ENCODE data around the gene SNED1. TPM values are rescaled to one million over a fixed set of nuclear protein-coding genes. Genes with fewer than 3 reads are reported as not detected.
"Not testable (repeated sequence)": the region's sequence is repeated elsewhere in the genome, so short reads cannot be mapped to it uniquely, and the experiment has no call there.

SNED1 gene
- polyA plus RNA-seq, 3 donors: 3.3 to 18.1 (median 17.8) TPM

- no peak overlapping the region for H3K27ac ChIP-seq (ENCODE audit: low read depth, low read length)
- WGBS, 3 donors: 76 to 83% (median 77%) methylated on average over 14 to 15 of the region's 15 CpGs
Measured at GRCh38 chr2:240968731-240969624, 29.4 kb upstream of the SNED1 start.

DNA sequence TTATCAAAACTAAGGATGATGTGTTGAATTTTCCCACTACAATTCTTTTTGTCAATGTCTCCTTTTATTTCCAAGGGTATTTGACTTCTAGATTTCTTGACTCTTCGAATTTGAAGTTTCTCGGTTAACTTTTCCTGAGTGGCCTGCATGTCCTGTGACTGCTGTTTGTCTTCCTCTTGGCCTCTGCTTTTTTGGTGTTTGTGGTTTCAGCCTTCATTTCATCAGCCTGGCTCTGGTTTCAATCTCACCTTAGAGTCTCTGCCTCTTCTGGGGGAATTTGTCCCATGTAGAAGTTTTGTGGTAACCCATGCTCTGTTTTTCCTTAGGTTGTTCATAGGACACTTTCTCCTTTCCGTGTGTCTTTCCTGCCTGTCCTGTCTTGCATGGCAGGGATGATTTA is 28.3 kb upstream of the SNED1 start:
- no peak overlapping the region for H3K27ac ChIP-seq (ENCODE audit: low read depth, low read length)
- WGBS, 3 donors: 79 to 94% (median 81%) methylated on average over 3 of the region's 3 CpGs

DNA sequence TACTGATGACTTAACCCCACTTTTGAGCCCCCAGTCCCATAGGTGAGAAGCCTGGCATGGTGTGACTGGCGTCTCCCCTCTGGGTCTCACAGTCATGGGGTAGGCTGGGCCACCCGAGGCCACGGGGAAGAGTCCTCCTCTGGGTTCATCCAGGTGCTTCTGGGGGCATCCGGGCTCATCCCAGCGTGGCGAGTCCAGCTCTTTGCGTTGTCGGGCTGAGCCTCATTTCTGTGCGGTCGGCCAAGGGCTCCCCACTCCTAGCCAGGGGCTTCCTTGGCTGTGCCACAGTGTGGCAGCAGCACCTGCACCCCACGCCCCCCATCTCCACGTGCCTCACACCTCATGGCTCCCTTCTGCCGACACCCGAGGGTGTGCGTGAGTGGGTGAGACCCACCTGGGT is 27.6 kb upstream of the SNED1 start:
- 89 to 94% (median 89%) methylated on average over 15 of the region's 15 CpGs for WGBS, 3 donors
- no peak overlapping the region for H3K27ac ChIP-seq (ENCODE audit: low read depth, low read length)

DNA sequence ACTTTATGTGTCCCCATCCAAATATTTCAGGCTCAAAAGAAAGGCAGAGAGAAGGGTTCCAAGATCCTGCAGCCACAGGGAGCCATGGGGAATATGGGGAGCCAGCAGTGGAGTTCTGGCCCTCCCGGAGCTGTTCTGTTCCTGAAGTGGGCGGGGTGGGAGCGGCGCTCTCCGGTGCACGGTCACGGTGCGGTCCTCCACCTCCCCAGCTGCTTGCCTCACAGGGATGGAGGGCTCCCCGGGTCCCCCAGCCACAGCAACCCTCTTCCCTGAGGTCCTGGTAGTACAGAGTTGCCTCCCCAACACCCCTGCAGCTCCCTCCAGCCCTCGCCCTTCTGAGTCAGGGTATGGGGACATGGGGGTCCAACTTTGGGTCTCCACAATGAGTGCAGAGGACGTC is 26.2 kb upstream of the SNED1 start:
- WGBS, 3 donors: 71 to 82% (median 73%) methylated on average over 10 to 11 of the region's 11 CpGs
- no peak overlapping the region for H3K27ac ChIP-seq (ENCODE audit: low read depth, low read length)

- no peak overlapping the region for H3K27ac ChIP-seq (ENCODE audit: low read depth, low read length)
- 44 to 57% (median 50%) methylated on average over 15 to 17 of the region's 17 CpGs for WGBS, 3 donors
Measured at GRCh38 chr2:240972636-240973521, 25.5 kb upstream of the SNED1 start.

DNA sequence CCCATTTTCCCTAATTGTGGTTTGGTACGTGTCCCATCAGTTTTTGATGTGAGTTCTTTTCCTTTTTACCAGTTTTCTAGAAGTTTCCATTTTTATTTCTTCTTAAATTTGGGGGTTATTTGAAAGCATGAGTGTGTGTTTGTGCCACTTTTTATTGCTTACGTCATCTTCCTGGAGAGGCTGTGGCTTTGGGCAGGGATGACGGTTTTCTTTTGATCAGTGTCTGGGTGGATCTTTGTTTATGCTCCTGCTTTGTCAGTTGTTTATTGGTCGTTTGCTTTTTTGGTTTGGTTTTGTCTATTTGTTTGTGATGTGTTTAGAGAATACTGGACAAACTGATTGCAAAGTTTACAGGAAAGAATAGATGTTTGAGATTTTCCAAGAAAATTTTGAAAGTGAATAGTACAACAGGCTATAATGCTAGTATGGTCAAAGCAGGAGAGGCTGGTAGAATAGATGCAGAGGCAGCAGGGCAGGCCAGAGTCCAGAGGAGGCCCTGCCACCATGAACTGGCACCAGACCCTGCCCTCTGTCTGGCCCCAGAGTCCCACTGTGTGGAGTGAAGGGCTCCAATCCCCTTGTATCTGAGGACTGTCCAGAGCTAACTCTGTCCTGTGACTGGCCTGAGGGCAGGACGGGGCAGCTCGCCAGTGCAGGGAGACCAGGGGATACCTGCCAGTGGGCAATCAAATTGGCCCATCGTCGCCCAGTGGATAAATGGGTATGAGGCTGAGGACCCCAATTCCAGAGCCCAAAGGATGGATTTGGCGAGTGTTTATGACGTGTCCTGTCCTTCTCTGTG is 23.4 kb upstream of the SNED1 start:
- H3K27ac ChIP-seq (ENCODE audit: low read depth, low read length): no peak overlapping the region
- 77 to 80% (median 77%) methylated on average over 10 of the region's 10 CpGs for WGBS, 3 donors

GRCh38 chr2:240975903-240976302 is 22.5 kb upstream of the SNED1 start:
- WGBS, 3 donors: 71 to 91% (median 83%) methylated on average over 4 of the region's 4 CpGs

DNA sequence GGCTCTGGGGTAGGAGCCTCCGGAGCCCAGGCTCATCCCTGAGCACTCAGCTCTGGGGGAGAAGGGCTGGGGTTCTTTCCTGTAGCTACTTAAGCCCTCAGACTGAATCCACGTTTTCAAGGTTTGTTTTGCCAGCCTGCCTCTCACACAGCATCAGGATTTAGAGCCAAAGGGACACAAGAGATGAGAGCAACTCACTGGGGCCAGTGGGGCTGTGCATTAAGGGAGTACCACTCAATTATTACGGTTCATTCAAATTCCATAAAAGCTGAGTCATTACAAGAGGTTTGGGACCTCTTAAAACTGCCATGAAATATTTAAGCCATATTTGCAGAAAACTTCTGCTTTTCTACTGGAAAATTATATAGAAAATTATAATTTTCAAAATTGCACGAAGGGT is 17.1 kb upstream of the SNED1 start:
- H3K27ac ChIP-seq (ENCODE audit: low read depth, low read length): no peak overlapping the region
- 31 to 56% (median 34%) methylated on average over 4 of the region's 4 CpGs for WGBS, 3 donors

More at GRCh38 chr2:240975903-240976302, 22.5 kb upstream of the SNED1 start:
- H3K27ac ChIP-seq (ENCODE audit: low read depth, low read length): not testable (repeated sequence)

- 75 to 93% (median 87%) methylated on average over 25 of the region's 25 CpGs for WGBS, 3 donors
- H3K27ac ChIP-seq (ENCODE audit: low read depth, low read length): no peak overlapping the region
Measured at GRCh38 chr2:240981871-240982800, 16.3 kb upstream of the SNED1 start.

- WGBS, 3 donors: 79 to 92% (median 91%) methylated on average over 8 of the region's 8 CpGs
- H3K27ac ChIP-seq (ENCODE audit: low read depth, low read length): no peak overlapping the region
Measured at GRCh38 chr2:240982821-240983281, 15.6 kb upstream of the SNED1 start.

DNA sequence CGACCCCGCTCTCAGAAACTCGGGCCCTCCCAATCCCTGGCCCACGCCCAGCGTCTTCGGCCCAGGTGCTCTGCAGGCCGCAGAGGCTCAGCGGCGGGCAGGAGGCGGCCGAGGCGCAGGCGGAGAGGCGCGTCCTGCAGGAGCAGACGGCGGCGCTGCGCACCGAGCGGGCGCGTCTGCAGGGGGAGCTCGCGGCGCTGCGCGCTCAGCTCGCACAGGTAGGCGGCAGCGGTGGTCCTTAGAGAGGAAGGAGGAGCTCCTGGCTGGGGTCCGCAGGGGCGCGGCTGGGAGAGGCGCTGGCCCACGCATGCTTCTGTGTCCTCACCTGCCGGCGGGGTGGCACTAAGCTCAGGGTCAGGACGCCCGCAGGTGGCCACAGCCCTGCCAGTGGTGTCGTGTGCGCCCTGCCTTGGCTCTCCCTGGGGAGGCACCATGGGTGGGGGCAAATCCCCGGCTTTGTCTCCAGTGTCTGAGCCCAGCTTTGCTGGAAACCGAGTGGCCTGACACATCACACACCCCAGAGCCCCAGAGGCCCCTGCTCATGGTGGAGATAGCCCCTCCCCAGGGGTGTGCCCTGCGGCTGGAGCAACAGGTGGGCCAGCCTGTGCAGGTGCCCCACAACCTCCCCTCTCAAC is 14.9 kb upstream of the SNED1 start:
- no peak overlapping the region for H3K27ac ChIP-seq (ENCODE audit: low read depth, low read length)
- WGBS, 3 donors: 8 to 37% (median 23%) methylated on average over 34 to 45 of the region's 45 CpGs

- H3K27ac ChIP-seq (ENCODE audit: low read depth, low read length): no peak overlapping the region
- WGBS, 3 donors: 52 to 60% (median 54%) methylated on average over 14 to 18 of the region's 18 CpGs
Measured at GRCh38 chr2:240983996-240984498, 14.4 kb upstream of the SNED1 start.

DNA sequence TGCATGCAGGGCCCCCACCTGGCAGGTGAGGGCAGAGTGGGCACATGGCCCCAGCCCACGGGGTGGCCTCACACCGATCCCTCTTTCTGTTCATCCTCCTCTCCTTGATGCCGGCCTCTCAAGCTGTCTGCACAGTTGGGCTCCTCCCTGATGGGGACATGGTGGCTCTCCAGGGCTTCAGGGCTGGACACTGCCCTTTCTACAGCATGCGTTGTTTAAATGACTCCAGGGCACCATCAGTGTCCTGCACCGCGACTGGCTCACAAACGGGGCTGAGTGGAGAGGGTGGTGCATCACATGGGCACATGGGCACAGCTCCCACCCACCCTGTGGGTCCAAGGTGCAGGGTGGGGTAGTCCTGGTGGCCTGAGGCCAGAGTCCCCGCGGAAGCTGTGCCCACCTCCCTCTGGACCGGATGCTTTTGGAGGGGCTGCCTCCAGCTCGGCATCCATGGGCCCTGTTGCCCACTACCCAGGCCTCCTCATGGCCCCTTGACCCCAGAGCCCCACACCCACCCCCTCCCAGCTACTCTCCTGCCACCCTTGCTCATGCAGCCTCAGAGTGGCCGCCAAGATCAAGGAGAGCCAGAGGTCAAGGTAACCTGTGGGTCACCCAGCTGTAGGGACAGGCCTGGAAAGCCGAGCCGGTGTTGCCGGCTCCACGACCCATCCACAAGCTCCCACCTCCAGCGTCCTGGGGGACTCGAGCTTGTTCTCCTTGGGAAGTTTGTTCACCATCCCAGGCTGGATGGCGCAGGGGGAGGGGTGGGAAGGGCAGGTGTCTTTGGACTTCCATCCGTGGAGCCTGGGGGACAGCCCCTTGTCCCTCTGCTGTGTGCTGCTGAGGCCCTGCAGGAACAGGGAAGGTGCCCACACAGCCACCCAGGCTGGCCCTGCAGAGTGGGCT is 12.3 kb upstream of the SNED1 start:
- H3K27ac ChIP-seq (ENCODE audit: low read depth, low read length): no peak overlapping the region
- 71 to 85% (median 79%) methylated on average over 20 of the region's 20 CpGs for WGBS, 3 donors

GRCh38 chr2:240986787-240987411 is 11.5 kb upstream of the SNED1 start:
- H3K27ac ChIP-seq (ENCODE audit: low read depth, low read length): no peak overlapping the region
- WGBS, 3 donors: 23 to 49% (median 24%) methylated on average over 11 of the region's 11 CpGs

DNA sequence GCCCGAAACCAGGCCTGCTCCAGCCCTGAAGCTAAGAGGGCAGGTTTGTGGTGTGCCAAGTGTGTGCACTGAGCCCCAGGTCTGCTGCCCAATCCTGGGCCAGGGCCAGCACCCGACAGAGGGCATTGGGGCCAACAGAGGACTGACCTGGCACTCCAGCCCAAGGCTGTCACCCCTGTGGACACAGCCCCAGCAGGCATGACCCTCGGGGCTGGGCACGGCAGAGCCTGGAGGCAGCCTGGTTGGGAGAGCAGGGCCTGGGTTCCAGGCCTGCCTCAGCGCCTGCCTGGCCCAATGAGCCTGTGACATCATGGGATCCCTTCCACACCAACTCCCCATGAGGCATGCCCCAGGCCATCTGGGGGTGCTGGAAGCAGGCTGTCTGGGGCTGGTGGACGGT is 10.8 kb upstream of the SNED1 start:
- 68 to 89% (median 76%) methylated on average over 6 of the region's 6 CpGs for WGBS, 3 donors
- no peak overlapping the region for H3K27ac ChIP-seq (ENCODE audit: low read depth, low read length)

Data from adipose tissue (tissue), 3 donors.